CD4-positive, CD25-positive, alpha-beta regulatory T cell (primary cell): ENCODE data around the gene FOXO6. TPM values are rescaled to one million over a fixed set of nuclear protein-coding genes. Genes with fewer than 3 reads are reported as not detected.

ENCODE experiments used
- ATAC-seq, 2 donors: fragments of 150-1000 bp; cut with Tn5 transposase; one replicate each; pipeline ENCODE4 v1.10.0; 2021; ENCODE audit warnings: low read depth in 2 of 2, moderate number of reproducible peaks in 2 of 2, moderate library complexity in 1 of 2
- DNase-seq, 3 donors: peaks; one replicate each; pipeline versions ENCODE4 v3.0.0 to v3.0.0-alpha.2; 2012 to 2022; ENCODE audit warnings: mixed read lengths in 1 of 3
- H3K27ac ChIP-seq: one replicate; pipeline ENCODE4 v1.7.0; 2013; ENCODE audit warnings: mild to moderate bottlenecking, low read length; ENCODE audit not compliant: insufficient read depth, poor library complexity, severe bottlenecking
- H3K27me3 ChIP-seq: one replicate; pipeline ENCODE4 v1.7.0; 2013; ENCODE audit warnings: low read length; ENCODE audit not compliant: control insufficient read depth, insufficient read depth
- H3K36me3 ChIP-seq: one replicate; pipeline ENCODE4 v1.7.0; 2013; ENCODE audit warnings: mild to moderate bottlenecking, low read length, moderate library complexity; ENCODE audit not compliant: control insufficient read depth, insufficient read depth
- H3K4me1 ChIP-seq: 2 replicates; pipeline ENCODE4 v1.7.0; 2013; ENCODE audit warnings: mild to moderate bottlenecking, low read length; ENCODE audit not compliant: insufficient read depth, control insufficient read depth, poor library complexity, severe bottlenecking
- H3K4me3 ChIP-seq: one replicate; pipeline ENCODE4 v1.7.0; 2013; ENCODE audit warnings: low read depth, mild to moderate bottlenecking, low read length, moderate library complexity
- H3K9me3 ChIP-seq, 2 experiments: 1 replicate in 1 of 2; 2 replicates in 1 of 2; pipeline ENCODE4 v1.7.0; 2013; ENCODE audit warnings: low read length in 2 of 2, mild to moderate bottlenecking in 1 of 2, moderate library complexity in 1 of 2; ENCODE audit not compliant: control insufficient read depth in 2 of 2
- H3K27ac Mint-ChIP-seq, 3 donors: one replicate each; pipeline ENCODE4 v1.8.0; 2020 to 2022; ENCODE audit warnings: mild to moderate bottlenecking in 3 of 3, mixed read lengths in 3 of 3, moderate library complexity in 2 of 3
- H3K27me3 Mint-ChIP-seq: one replicate; pipeline ENCODE4 v1.8.0; 2022; ENCODE audit warnings: mild to moderate bottlenecking, mixed read lengths
- H3K36me3 Mint-ChIP-seq: one replicate; pipeline ENCODE4 v1.8.0; 2020; ENCODE audit warnings: mixed read lengths
- H3K4me1 Mint-ChIP-seq, 4 donors: one replicate each; pipeline ENCODE4 v1.8.0; 2020 to 2022; ENCODE audit warnings: mixed read lengths in 4 of 4, mild to moderate bottlenecking in 1 of 4
- H3K4me3 Mint-ChIP-seq, 4 donors: one replicate each; pipeline ENCODE4 v1.8.0; 2020 to 2022; ENCODE audit warnings: mild to moderate bottlenecking in 4 of 4, mixed read lengths in 4 of 4, moderate library complexity in 3 of 4
- H3K9me3 Mint-ChIP-seq, 7 donors: one replicate each; pipeline ENCODE4 v1.8.0; 2020 to 2022; ENCODE audit warnings: mixed read lengths in 7 of 7, mild to moderate bottlenecking in 3 of 7, moderate library complexity in 2 of 7
- polyA plus RNA-seq, 4 donors: library from polyadenylated mRNA; unstranded; fragments of 300-500 nt; fragmentation: Illumina TruSeq; gene quantifications; one replicate each; pipeline ENCODE4 v1.2.3, GENCODE V29; 2021
- total RNA-seq: library from RNA; stranded (reverse); gene quantifications from one replicate; pipeline ENCODE4 v1.2.3, GENCODE V29; 2022

FOXO6 gene
- total and polyA plus RNA-seq, 5 donors from 2014 or later, result 0.91 TPM; not detected in 4

DNA sequence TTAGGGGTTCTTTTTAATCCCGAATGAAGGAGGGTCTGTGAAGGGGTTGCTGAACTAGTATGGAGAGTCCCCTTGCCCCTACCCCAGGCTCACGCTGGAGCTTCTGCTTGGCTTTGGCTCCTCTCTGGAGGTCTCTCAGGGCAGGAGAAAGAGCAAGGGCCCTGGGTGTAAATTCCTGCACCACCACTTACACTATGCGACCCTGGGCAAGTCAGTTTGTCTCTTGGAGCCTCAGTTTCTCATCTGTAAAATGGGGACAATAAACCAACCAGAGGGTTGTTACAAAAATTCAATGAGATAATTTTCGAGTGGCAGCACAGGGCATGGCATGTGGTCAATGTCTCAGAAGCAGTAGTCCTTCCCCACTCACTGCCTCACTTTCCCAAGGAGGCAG is 11.4 kb downstream of the FOXO6 start:
- DNase-seq, result no peak

DNA sequence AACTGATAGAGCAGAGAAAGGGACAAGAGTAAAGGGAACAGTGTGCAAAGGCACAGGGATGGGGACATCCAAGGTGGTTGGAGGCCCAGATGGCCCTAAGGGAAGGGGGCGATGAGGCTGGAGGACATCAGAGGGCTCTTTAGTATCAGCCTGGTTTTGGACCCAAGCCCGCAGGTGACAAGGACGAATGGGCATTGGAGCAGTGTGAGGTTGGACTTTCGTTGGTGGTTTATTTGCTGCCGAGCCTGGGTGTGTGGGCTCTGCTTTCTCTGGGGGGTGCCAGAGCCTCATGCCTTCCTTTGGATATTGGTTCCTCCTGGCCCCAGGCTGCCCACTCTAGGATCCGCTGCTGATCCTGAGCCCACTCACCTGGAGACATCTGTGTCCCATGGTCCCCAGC is 12.1 kb downstream of the FOXO6 start:
- Mint-ChIP-seq H3K9me3 (peaks cover 0 to 2% (median 0%) of the 10 kb centered on the region in 7 donors), H3K36me3 (peaks cover 4% of the 10 kb centered on the region), H3K4me3 (no peak overlapping the region), H3K27ac (no peak overlapping the region), H3K4me1 (no peaks in the 10 kb centered on the region), H3K27me3 (peaks cover 42% of the 10 kb centered on the region)
- Histone ChIP-seq H3K4me1 (no peaks in the 10 kb centered on the region), H3K27ac (no peak overlapping the region), H3K27me3 (peaks cover 5% of the 10 kb centered on the region), H3K4me3 (no peak overlapping the region), H3K36me3 (no peaks in the 10 kb centered on the region), H3K9me3 (no peaks in the 10 kb centered on the region)
- no peak for ATAC-seq
- DNase-seq, result no peak

More for the DNA sequence above, 11.4 kb downstream of the FOXO6 start:
- no peaks in the 10 kb centered on the region for H3K36me3 ChIP-seq
- Mint-ChIP-seq H3K36me3 (peaks cover 4% of the 10 kb centered on the region), H3K4me3 (no peak overlapping the region), H3K27ac (no peak overlapping the region), H3K4me1 (peaks cover 0 to 4% (median 0%) of the 10 kb centered on the region in 4 donors), H3K27me3 (peaks cover 44% of the 10 kb centered on the region), H3K9me3 (peaks cover 0 to 2% (median 0%) of the 10 kb centered on the region in 7 donors)
- no peaks in the 10 kb centered on the region for H3K4me1 ChIP-seq
- H3K4me3 ChIP-seq, result no peak overlapping the region
- peaks cover 11% of the 10 kb centered on the region for H3K27me3 ChIP-seq
- no peak overlapping the region for H3K27ac ChIP-seq
- ATAC-seq, result no peak
- H3K9me3 ChIP-seq, result no peaks in the 10 kb centered on the region

DNA sequence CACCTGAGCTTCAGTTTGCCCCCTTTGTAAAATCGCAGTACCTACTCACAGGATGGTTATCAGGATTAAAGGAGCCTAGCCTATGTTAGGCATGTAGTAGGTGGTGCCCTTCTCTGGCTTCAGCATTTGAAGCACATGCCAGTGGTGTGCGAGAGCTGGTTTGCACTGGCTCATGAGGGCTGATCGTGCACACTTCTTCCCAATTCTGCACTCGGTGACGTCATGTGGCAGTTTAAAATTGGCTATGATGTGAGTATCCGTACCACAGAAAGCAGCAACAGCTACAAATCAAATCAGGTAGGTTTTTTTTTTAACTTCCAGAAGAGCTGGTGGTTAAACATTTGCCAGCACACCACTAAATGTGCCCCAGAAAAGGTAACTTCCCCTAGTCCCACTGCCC is 13.5 kb downstream of the FOXO6 start:
- no peak overlapping the region for H3K27ac Mint-ChIP-seq

DNA sequence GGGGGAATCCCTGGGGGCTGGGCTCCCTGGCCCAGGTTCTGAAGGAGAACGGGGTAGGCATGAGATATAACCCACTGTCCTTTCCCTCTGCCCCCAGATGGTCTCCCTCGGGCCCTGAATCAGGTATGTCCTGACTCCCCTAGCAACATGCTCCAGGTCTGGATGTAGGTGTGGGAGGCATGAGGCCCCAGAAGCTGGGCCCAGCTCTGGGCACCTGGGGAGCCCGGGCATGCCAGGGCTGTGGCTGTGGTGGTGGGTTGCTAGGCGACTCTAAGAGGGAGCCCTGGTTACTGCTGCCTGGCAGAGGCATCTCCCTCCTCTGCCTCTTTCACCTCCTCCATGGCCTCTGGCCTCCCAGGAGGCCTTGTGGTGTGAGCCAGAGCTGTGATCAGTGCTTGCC is 16.2 kb downstream of the FOXO6 start:
- H3K9me3 Mint-ChIP-seq, result no peaks in the 10 kb centered on the region
- Histone ChIP-seq H3K4me3 (no peak overlapping the region), H3K27ac (no peak overlapping the region), H3K9me3 (no peaks in the 10 kb centered on the region), H3K4me1 (peaks cover 2% of the 10 kb centered on the region), H3K36me3 (no peaks in the 10 kb centered on the region), H3K27me3 (peaks cover 6% of the 10 kb centered on the region)
- DNase-seq (no peak), ATAC-seq (no peak)
- H3K36me3 Mint-ChIP-seq, result peaks cover 4% of the 10 kb centered on the region
- H3K4me3 Mint-ChIP-seq, result no peak overlapping the region
- H3K27ac Mint-ChIP-seq, result no peak overlapping the region
- peaks cover 56% of the 10 kb centered on the region for H3K27me3 Mint-ChIP-seq
- H3K4me1 Mint-ChIP-seq, result peaks cover 0 to 15% (median 2%) of the 10 kb centered on the region in 4 donors

More for the DNA sequence above, 13.5 kb downstream of the FOXO6 start:
- Mint-ChIP-seq H3K4me3 (no peak overlapping the region), H3K36me3 (peaks cover 4% of the 10 kb centered on the region), H3K27me3 (peaks cover 44% of the 10 kb centered on the region), H3K9me3 (peaks cover 0 to 2% (median 0%) of the 10 kb centered on the region in 7 donors), H3K4me1 (no peaks in the 10 kb centered on the region)
- DNase-seq, result no peak
- H3K27ac ChIP-seq, result no peak overlapping the region
- ATAC-seq, result no peak
- H3K9me3 ChIP-seq, result no peaks in the 10 kb centered on the region
- H3K4me1 ChIP-seq, result no peaks in the 10 kb centered on the region
- H3K36me3 ChIP-seq, result no peaks in the 10 kb centered on the region
- H3K27me3 ChIP-seq, result peaks cover 5% of the 10 kb centered on the region
- no peak overlapping the region for H3K4me3 ChIP-seq

DNA sequence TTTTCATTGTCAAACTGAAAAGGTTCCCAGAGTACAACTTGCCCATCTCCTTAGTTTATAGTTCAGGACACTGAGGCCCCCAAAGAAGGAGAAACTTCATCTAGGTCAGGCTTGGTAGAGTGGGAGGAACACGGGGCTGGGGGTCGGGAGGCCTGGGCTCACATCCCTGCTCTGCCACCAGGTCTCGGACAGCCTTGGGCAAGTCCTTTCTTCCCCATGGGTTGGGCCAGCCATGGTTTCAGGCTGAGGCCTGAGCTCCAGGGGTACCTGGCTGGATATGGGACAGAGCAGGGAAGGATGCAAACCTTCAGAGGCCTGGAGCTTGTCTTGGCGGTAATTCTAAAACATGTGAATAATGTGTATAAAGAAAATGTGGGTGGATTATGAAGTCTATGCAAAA is 17.0 kb downstream of the FOXO6 start:
- ATAC-seq, result no peak
- peaks cover 6% of the 10 kb centered on the region for H3K27me3 ChIP-seq
- no peaks in the 10 kb centered on the region for H3K9me3 ChIP-seq
- no peak overlapping the region for H3K4me3 Mint-ChIP-seq
- no peak overlapping the region for H3K27ac Mint-ChIP-seq
- no peaks in the 10 kb centered on the region for H3K9me3 Mint-ChIP-seq
- H3K4me3 ChIP-seq, result no peak overlapping the region
- H3K27ac ChIP-seq, result no peak overlapping the region
- H3K27me3 Mint-ChIP-seq, result peaks cover 55% of the 10 kb centered on the region
- peaks cover 9% of the 10 kb centered on the region for H3K4me1 ChIP-seq
- H3K36me3 ChIP-seq, result no peaks in the 10 kb centered on the region
- H3K36me3 Mint-ChIP-seq, result peaks cover 1% of the 10 kb centered on the region
- DNase-seq, result no peak
- H3K4me1 Mint-ChIP-seq, result peaks cover 0 to 20% (median 3%) of the 10 kb centered on the region in 4 donors

DNA sequence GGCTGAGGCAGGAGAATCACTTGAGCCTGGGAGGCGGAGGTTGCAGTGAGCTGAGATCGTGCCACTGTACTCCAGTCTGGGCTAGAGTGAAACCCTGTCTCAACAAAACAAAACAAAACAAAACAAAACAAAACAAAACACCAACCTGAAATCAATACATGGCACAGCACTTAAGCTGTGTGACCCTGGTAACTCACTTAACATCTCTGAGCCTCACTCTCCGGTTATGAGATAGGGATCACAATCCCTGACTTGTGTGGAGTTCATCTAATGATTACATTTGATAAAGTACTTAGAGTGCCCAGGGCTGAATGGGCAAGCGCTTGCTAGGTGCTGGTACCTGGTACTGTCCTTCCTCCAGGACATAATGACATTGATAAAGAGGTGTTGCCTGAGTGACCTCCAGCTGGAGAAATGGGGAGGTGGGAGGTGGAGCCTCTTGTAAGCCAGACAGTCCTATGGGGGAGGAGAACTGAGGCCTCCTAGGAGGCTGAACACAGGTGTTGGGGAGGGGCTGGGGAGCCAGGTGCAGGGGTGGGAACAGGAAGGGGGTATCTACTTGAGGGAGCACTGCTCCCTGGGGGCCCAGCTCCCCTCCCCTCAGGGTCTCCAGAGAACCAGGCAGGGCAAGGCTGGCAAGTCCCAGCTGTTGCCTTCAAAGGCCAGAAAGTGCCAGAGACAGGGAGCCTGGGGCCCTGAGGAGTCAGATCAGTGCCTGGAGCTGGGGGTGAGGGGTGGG is 17.9 kb downstream of the FOXO6 start:
- Mint-ChIP-seq H3K4me1 (peaks cover 0 to 25% (median 6%) of the 10 kb centered on the region in 4 donors), H3K9me3 (no peaks in the 10 kb centered on the region), H3K4me3 (peak overlapping the region in 2 of 4 donors; percentile 2 to 16), H3K27ac (no peak overlapping the region), H3K27me3 (peaks cover 59% of the 10 kb centered on the region), H3K36me3 (no peaks in the 10 kb centered on the region)
- no peak overlapping the region for H3K27ac ChIP-seq
- H3K27me3 ChIP-seq, result peaks cover 13% of the 10 kb centered on the region
- no peaks in the 10 kb centered on the region for H3K36me3 ChIP-seq
- DNase-seq (no peak), ATAC-seq (no peak)
- H3K4me1 ChIP-seq, result peaks cover 12% of the 10 kb centered on the region
- no peak overlapping the region for H3K4me3 ChIP-seq
- no peaks in the 10 kb centered on the region for H3K9me3 ChIP-seq

DNA sequence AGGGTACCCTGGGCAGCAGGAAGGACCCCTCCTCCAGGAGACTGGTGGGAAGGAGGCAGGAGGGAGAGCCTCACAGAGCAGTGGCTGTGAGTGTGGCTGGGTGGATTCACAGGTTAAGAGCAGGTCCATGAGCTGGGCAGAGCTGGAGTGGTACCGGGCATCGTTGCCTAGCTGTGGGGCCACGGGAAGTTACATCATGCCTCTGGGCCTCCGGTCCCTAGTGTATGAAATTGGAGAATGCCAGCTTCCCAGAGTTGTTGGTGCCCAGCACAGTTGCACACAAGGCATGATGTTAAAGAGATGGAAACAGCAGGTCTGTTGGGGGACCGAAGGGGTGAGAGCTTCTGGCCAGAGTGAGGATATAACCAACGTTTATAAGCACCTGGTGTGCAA is 18.5 kb downstream of the FOXO6 start:
- no peak overlapping the region for H3K27ac ChIP-seq
- peaks cover 0 to 25% (median 6%) of the 10 kb centered on the region in 4 donors for H3K4me1 Mint-ChIP-seq
- peaks cover 12% of the 10 kb centered on the region for H3K4me1 ChIP-seq
- H3K27ac Mint-ChIP-seq, result no peak overlapping the region
- no peaks in the 10 kb centered on the region for H3K9me3 ChIP-seq
- no peaks in the 10 kb centered on the region for H3K9me3 Mint-ChIP-seq
- H3K36me3 Mint-ChIP-seq, result no peaks in the 10 kb centered on the region
- H3K4me3 Mint-ChIP-seq, result peak overlapping the region in 1 of 4 donors; percentile 81
- H3K27me3 Mint-ChIP-seq, result peaks cover 65% of the 10 kb centered on the region
- ATAC-seq (no peak), DNase-seq (no peak)
- no peaks in the 10 kb centered on the region for H3K36me3 ChIP-seq
- no peak overlapping the region for H3K4me3 ChIP-seq
- peaks cover 19% of the 10 kb centered on the region for H3K27me3 ChIP-seq

DNA sequence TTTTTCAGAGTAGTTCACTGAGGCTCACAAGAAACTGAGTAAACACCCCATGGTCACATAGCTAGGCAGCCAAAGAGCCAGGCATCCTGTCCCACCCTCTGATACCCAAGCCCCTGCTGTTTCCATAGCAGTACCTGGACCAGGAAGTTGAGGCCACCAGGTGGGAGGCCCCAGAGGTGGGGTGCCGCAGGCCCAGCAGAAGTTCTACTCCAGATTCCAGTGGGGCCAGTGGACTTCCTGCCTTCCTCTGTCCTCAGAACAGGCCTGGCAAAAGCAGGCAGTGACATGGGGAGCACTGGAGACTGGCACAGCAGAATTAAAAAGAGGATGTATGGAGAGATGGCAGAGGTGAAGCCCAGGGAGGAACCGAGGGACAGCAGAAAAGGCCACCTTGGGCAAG is 19.0 kb downstream of the FOXO6 start:
- Mint-ChIP-seq H3K4me3 (peak overlapping the region in 3 of 4 donors; percentile 34 to 81 (median 68)), H3K27me3 (peaks cover 66% of the 10 kb centered on the region), H3K4me1 (peaks cover 0 to 25% (median 6%) of the 10 kb centered on the region in 4 donors), H3K36me3 (no peaks in the 10 kb centered on the region), H3K27ac (no peak overlapping the region), H3K9me3 (no peaks in the 10 kb centered on the region)
- Histone ChIP-seq H3K27me3 (peaks cover 23% of the 10 kb centered on the region), H3K9me3 (no peaks in the 10 kb centered on the region), H3K4me3 (no peak overlapping the region), H3K36me3 (no peaks in the 10 kb centered on the region), H3K4me1 (peaks cover 12% of the 10 kb centered on the region), H3K27ac (no peak overlapping the region)
- no peak for DNase-seq
- ATAC-seq, result no peak
